Right lobe of liver (tissue), 6 donors: ENCODE measurements around the gene LHFPL2. TPM values are rescaled to one million over a fixed set of nuclear protein-coding genes. Genes with fewer than 3 reads are reported as not detected.

Experiments
- ATAC-seq, 4 donors: fragments of 200-7000 bp; cut with Tn5 transposase; one replicate each; pipeline ENCODE4 v1.9.1; 2020; ENCODE audit warnings: mild to moderate bottlenecking in 4 of 4, moderate library complexity in 4 of 4
- DNase-seq, 3 donors: peaks; one replicate each; pipeline ENCODE4 v3.0.0-alpha.2; 2020
- H3K27ac ChIP-seq, 3 donors: fragments of 200-600 bp; one replicate each; pipeline ENCODE4 v1.8.0; 2022
- H3K27me3 ChIP-seq, 2 donors: fragments of 200-600 bp; one replicate each; pipeline ENCODE4 v1.8.0; 2022
- H3K36me3 ChIP-seq, 4 donors: fragments of 200-600 bp; sonication (generic) in 1 of 4; one replicate each; pipeline versions ENCODE4 v1.5.1 to v1.8.0; 2017 to 2022; ENCODE audit warnings: control low read depth in 1 of 4
- H3K4me1 ChIP-seq, 4 donors: fragments of 200-600 bp; sonication (generic) in 1 of 4; one replicate each; pipeline versions ENCODE4 v1.5.1 to v1.8.0; 2017 to 2022; ENCODE audit warnings: control low read depth in 1 of 4
- H3K4me3 ChIP-seq, 3 donors: fragments of 200-600 bp; one replicate each; pipeline ENCODE4 v1.8.0; 2022
- H3K9me3 ChIP-seq, 4 donors: fragments of 200-600 bp; sonication (generic) in 1 of 4; one replicate each; pipeline versions ENCODE4 v1.5.1 to v1.8.0; 2017 to 2022; ENCODE audit warnings: control low read depth in 1 of 4
- CTCF ChIP-seq, 4 donors: fragments of 200-600 bp in 3 of 4; fragments of 450-650 bp in 1 of 4; IDR thresholded peaks; one replicate each; pipeline versions ENCODE4 v1.5.1 to v1.8.0; 2016 to 2022; ENCODE audit warnings: antibody characterized with exemption in 4 of 4, mild to moderate bottlenecking in 2 of 4
- POLR2A ChIP-seq: fragments of 450-650 bp; IDR thresholded peaks from one replicate; pipeline ENCODE4 v1.6.1; 2017; ENCODE audit warnings: antibody characterized with exemption, mild to moderate bottlenecking
- WGBS: methylation state at CpG from one replicate; pipeline ENCODE4 v1.1.6; 2018; ENCODE audit warnings: low coverage, low lambda C conversion rate; ENCODE audit not compliant: insufficient coverage; ENCODE audit errors: missing lambda C conversion rate; 5-methylcytosine and 5-hydroxymethylcytosine counted together
- intact Hi-C, 2 donors: fragments of 100-400 bp; cut with DNase I; formaldehyde crosslinking; loops; one replicate each; pipeline versions ENCODE4 v1.11.2 to v1.14.1; 2022
- total RNA-seq, 6 experiments: library from RNA; depleted of rRNA in 2 of 6; stranded (reverse); fragments of >200 nt in 2 of 6; fragmentation: NEBNext Ultra II Directional in 3 of 6; extraction: Animal tissue kit (Norgen Biotek cat#: 25700) in 3 of 6; gene quantifications; one replicate each; pipeline versions ENCODE4 v1.1.0 to v1.2.4, GENCODE V29; 2016 to 2023
- donor health status: DM: no; HTN: yes; CAD: no.
- donor health status: DM: no; HTN: no; CAD: no.
- donor health status: DM: no; HTN: no; CAD: no.
- donor health status: DM: no; HTN: yes; CAD: no.
- donor health status: DM: no; HTN: yes; CAD: no.

The LHFPL2 gene
- total RNA-seq, 6 experiments from 2014 or later = 2.6 to 11.8 (median 4.3) TPM

GRCh38 chr5:78546276-78546996 lies 102.1 kb downstream of the LHFPL2 start:
- Histone ChIP-seq H3K36me3 (no peaks in the 10 kb centered on the region), H3K9me3 (no peaks in the 10 kb centered on the region), H3K27ac (no peak overlapping the region), H3K4me1 (peaks cover 0 to 16% (median 4%) of the 10 kb centered on the region in 4 donors), H3K4me3 (no peak overlapping the region), H3K27me3 (no peaks in the 10 kb centered on the region)
- intact Hi-C loops = no loop called here
- 51% methylated on average over 8 of the region's 8 CpGs for WGBS
- TF ChIP-seq CTCF (IDR thresholded peaks at IDR 0.05) (no peak), POLR2A (no peak)
- ATAC-seq = peak; percentile 76 to 90 (median 80)
- no peak for DNase-seq

GRCh38 chr5:78545406-78545805 lies 103.2 kb downstream of the LHFPL2 start:
- DNase-seq (no peak), ATAC-seq (no peak)
- Histone ChIP-seq H3K4me1 (peaks cover 0 to 16% (median 4%) of the 10 kb centered on the region in 4 donors), H3K27ac (peak overlapping the region in 1 of 3 donors; percentile 29), H3K27me3 (no peaks in the 10 kb centered on the region), H3K4me3 (no peak overlapping the region), H3K9me3 (no peaks in the 10 kb centered on the region), H3K36me3 (no peaks in the 10 kb centered on the region)
- no peak for TF ChIP-seq CTCF (IDR thresholded peaks at IDR 0.05)
- TF ChIP-seq POLR2A = no peak
- intact Hi-C loops = no loop called here
- 75% methylated on average over 6 of the region's 7 CpGs for WGBS

GRCh38 chr5:78544561-78545201 lies 103.9 kb downstream of the LHFPL2 start:
- Histone ChIP-seq H3K27ac (peak overlapping the region in 1 of 3 donors; percentile 29), H3K36me3 (no peaks in the 10 kb centered on the region), H3K4me1 (peaks cover 0 to 19% (median 4%) of the 10 kb centered on the region in 4 donors), H3K9me3 (no peaks in the 10 kb centered on the region), H3K27me3 (no peaks in the 10 kb centered on the region), H3K4me3 (no peak overlapping the region)
- WGBS = 68% methylated on average over 12 of the region's 14 CpGs
- intact Hi-C loops = no loop called here
- DNase-seq = peak in 1 of 3 donors; percentile 47
- ATAC-seq = peak in 3 of 4 donors; percentile 17 to 39 (median 21)
- TF ChIP-seq CTCF (IDR thresholded peaks at IDR 0.05) (no peak), POLR2A (no peak)

- no peak overlapping the region for H3K27ac ChIP-seq
- DNase-seq = no peak
- H3K4me1 ChIP-seq = peaks cover 0 to 19% (median 4%) of the 10 kb centered on the region in 4 donors
- no CpG with 5 or more reads among the region's 1 CpG for WGBS
- H3K27me3 ChIP-seq = no peaks in the 10 kb centered on the region
- no peaks in the 10 kb centered on the region for H3K9me3 ChIP-seq
- intact Hi-C loops = no loop called here
- TF ChIP-seq CTCF (IDR thresholded peaks at IDR 0.05) (no peak), POLR2A (no peak)
- no peaks in the 10 kb centered on the region for H3K36me3 ChIP-seq
- H3K4me3 ChIP-seq = no peak overlapping the region
- ATAC-seq = no peak
Observed at GRCh38 chr5:78543916-78544315, 104.7 kb downstream of the LHFPL2 start.
